ENCODE measurements around the gene BEAN1.

GRCh38 chr16:66469947-66470546 lies 43.0 kb downstream of the BEAN1 start:
- no peak for TF ChIP-seq CTCF (conservative IDR thresholded peaks at IDR 0.05; ENCODE audit: low read depth, low read length)
- TF ChIP-seq EZH2 (IDR thresholded peaks at IDR 0.05; ENCODE audit: low read length, unreplicated experiment), result no peak
- TF ChIP-seq EZH2phosphoT487 (IDR thresholded peaks at IDR 0.05; ENCODE audit: borderline replicate concordance, low read length), result no peak

Measured in PC-3 (cell line).